OCI-LY3 (cell line): ENCODE measurements around the gene SLC5A11.

ENCODE experiments used
- CTCF ChIP-seq: fragments of 200-600, 300-600 bp; sonication (generic); IDR thresholded peaks from 2 replicates; pipeline ENCODE4 v1.5.1; 2014; ENCODE audit warnings: antibody characterized with exemption, low read length, low read depth
- EZH2phosphoT487 ChIP-seq: fragments of 200-600 bp; shearing (Covaris generic); IDR thresholded peaks from 2 replicates; pipeline ENCODE4 v1.6.1; 2018; ENCODE audit warnings: antibody characterized with exemption, mixed run types, low read depth

DNA sequence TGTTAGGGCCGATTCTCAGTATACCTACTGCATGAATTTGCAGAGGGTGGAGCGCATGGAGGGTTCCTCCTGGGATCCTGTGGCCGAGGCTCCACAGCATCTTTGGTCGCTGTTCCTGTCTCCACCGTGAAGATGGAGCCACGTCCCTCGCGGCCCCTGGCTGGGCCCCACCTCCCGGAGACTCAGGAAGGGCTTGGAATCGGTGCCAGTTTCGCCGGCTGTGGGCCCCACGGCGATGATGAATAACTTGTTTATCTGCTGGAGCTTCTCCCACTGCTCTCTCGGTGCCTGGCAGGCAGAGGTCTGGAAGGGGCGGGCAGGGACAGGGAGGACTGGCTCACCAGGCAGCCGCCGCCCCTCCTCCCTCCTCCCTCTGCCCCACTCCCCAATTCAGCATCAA, 8.1 kb downstream of the SLC5A11 start:
- no peak for TF ChIP-seq CTCF
- no peak for TF ChIP-seq EZH2phosphoT487
